CD14-positive monocyte (primary cell): ENCODE results near the gene MYH10. TPM values are rescaled to one million over a fixed set of nuclear protein-coding genes. Genes with fewer than 3 reads are reported as not detected.

Source experiments
- DNase-seq, 3 donors: peaks; one replicate each; pipeline ENCODE4 v3.0.0-alpha.2; 2011 to 2022
- H2AFZ ChIP-seq: 2 replicates; pipeline ENCODE4 v1.6.0; 2012; ENCODE audit warnings: mild to moderate bottlenecking, low read depth, low read length, inconsistent platforms; ENCODE audit not compliant: insufficient read depth, poor library complexity, severe bottlenecking
- H3K27ac ChIP-seq, 2 donors: 1 replicate in 1 of 2; 2 replicates in 1 of 2; pipeline ENCODE4 v1.5.1; 2012 to 2013; ENCODE audit warnings: low read length in 2 of 2, control low read depth in 1 of 2, inconsistent platforms in 1 of 2, low read depth in 1 of 2, mild to moderate bottlenecking in 1 of 2
- H3K27me3 ChIP-seq, 2 donors: one replicate each; pipeline versions ENCODE4 v1.6.0 to v1.6.1; 2011 to 2013; ENCODE audit warnings: low read length in 2 of 2; ENCODE audit not compliant: control insufficient read depth in 2 of 2, insufficient read depth in 2 of 2
- H3K36me3 ChIP-seq, 2 donors: replicated peaks in 1 of 2; 1 replicate in 1 of 2; 2 replicates in 1 of 2; pipeline versions ENCODE4 v1.5.1 to v1.6.1; 2012 to 2013; ENCODE audit warnings: low read length in 2 of 2, control low read depth in 1 of 2, inconsistent platforms in 1 of 2, mild to moderate bottlenecking in 1 of 2; ENCODE audit not compliant: insufficient read depth in 2 of 2, control insufficient read depth in 1 of 2
- H3K4me1 ChIP-seq, 2 donors: 1 replicate in 1 of 2; 2 replicates in 1 of 2; pipeline versions ENCODE4 v1.5.1 to v1.6.1; 2012 to 2013; ENCODE audit warnings: low read length in 2 of 2, control low read depth in 1 of 2, inconsistent platforms in 1 of 2, mild to moderate bottlenecking in 1 of 2, moderate library complexity in 1 of 2; ENCODE audit not compliant: insufficient read depth in 2 of 2, control insufficient read depth in 1 of 2
- H3K4me2 ChIP-seq: replicated peaks from 2 replicates; pipeline ENCODE3; 2012; ENCODE audit warnings: low read length, moderate library complexity, mild to moderate bottlenecking; ENCODE audit not compliant: poor library complexity, severe bottlenecking; ENCODE audit errors: extremely low read depth
- H3K4me3 ChIP-seq, 3 experiments: fragments of 200-600 bp in 1 of 3; sonication (generic) in 1 of 3; replicated peaks in 1 of 3; 1 replicate in 2 of 3; 2 replicates in 1 of 3; pipeline ENCODE4 v1.5.1; 2011 to 2013; ENCODE audit warnings: low read length in 3 of 3, mild to moderate bottlenecking in 3 of 3, control low read depth in 2 of 3, low read depth in 2 of 3, inconsistent platforms in 1 of 3, moderate library complexity in 1 of 3
- H3K79me2 ChIP-seq: 2 replicates; pipeline ENCODE4 v1.6.0; 2012; ENCODE audit warnings: mild to moderate bottlenecking, control low read depth, inconsistent platforms, low read length, moderate library complexity; ENCODE audit not compliant: insufficient read depth
- H3K9ac ChIP-seq: 2 replicates; pipeline ENCODE4 v1.6.0; 2017; ENCODE audit warnings: low read length, mild to moderate bottlenecking; ENCODE audit not compliant: insufficient read depth, poor library complexity, severe bottlenecking
- H3K9me3 ChIP-seq, 2 donors: replicated peaks in 1 of 2; 1 replicate in 1 of 2; 2 replicates in 1 of 2; pipeline versions ENCODE4 v1.5.1 to v1.6.1; 2012 to 2013; ENCODE audit warnings: low read length in 2 of 2, control low read depth in 1 of 2; ENCODE audit not compliant: control insufficient read depth in 1 of 2, insufficient read depth in 1 of 2
- H4K20me1 ChIP-seq: 2 replicates; pipeline ENCODE4 v1.6.0; 2012; ENCODE audit warnings: mild to moderate bottlenecking, low read length, control low read depth, moderate library complexity; ENCODE audit not compliant: insufficient read depth
- H3K27ac Mint-ChIP-seq, 7 donors: one replicate each; pipeline ENCODE4 v1.8.0; 2020; ENCODE audit warnings: mild to moderate bottlenecking in 7 of 7, mixed read lengths in 7 of 7, moderate library complexity in 6 of 7, inconsistent platforms in 2 of 7
- H3K27me3 Mint-ChIP-seq, 3 donors: one replicate each; pipeline ENCODE4 v1.8.0; 2021 to 2022; ENCODE audit warnings: low read depth in 3 of 3, mild to moderate bottlenecking in 3 of 3, mixed read lengths in 3 of 3, moderate library complexity in 3 of 3, inconsistent platforms in 1 of 3
- H3K36me3 Mint-ChIP-seq, 2 donors: one replicate each; pipeline ENCODE4 v1.8.0; 2020; ENCODE audit warnings: mixed read lengths in 2 of 2, inconsistent platforms in 1 of 2, mild to moderate bottlenecking in 1 of 2
- H3K4me1 Mint-ChIP-seq: one replicate; pipeline ENCODE4 v1.8.0; 2020; ENCODE audit warnings: mild to moderate bottlenecking, mixed read lengths
- H3K4me3 Mint-ChIP-seq, 2 donors: one replicate each; pipeline ENCODE4 v1.8.0; 2020; ENCODE audit warnings: mild to moderate bottlenecking in 2 of 2, mixed read lengths in 2 of 2, moderate library complexity in 1 of 2
- H3K9me3 Mint-ChIP-seq, 7 donors: one replicate each; pipeline ENCODE4 v1.8.0; 2020 to 2022; ENCODE audit warnings: mixed read lengths in 7 of 7, mild to moderate bottlenecking in 6 of 7, moderate library complexity in 6 of 7, inconsistent platforms in 2 of 7
- WGBS: methylation state at CpG from one replicate; pipeline ENCODE4 v1.1.5; 2013; ENCODE audit warnings: missing lambda C conversion rate; ENCODE audit not compliant: insufficient coverage; 5-methylcytosine and 5-hydroxymethylcytosine counted together
- intact Hi-C, 2 donors: fragments of 100-400 bp; cut with micrococcal nuclease; formaldehyde crosslinking; loops; one replicate each; pipeline versions ENCODE4 v1.15.0 to v1.15.1; 2023
- polyA plus RNA-seq, 3 donors: library from polyadenylated mRNA; depleted of rRNA in 1 of 3; unstranded in 2 of 3; stranded (reverse) in 1 of 3; fragments of 300-500 nt in 2 of 3; fragments of >200 nt in 1 of 3; fragmentation: Illumina TruSeq in 2 of 3; gene quantifications; 1 replicate in 2 of 3; 2 replicates in 1 of 3; pipeline ENCODE4 v1.2.3, GENCODE V29; 2012 to 2021
- TF ChIP-seq, protein P1 (sequence below): fragments of 200-600 bp; IDR thresholded peaks from one replicate; pipeline ENCODE4 v1.8.0; 2022; ENCODE audit warnings: antibody characterized with exemption, mild to moderate bottlenecking

The MYH10 gene
- polyA plus RNA-seq, 3 donors = 0.42 to 0.65 TPM; not detected in 1

DNA sequence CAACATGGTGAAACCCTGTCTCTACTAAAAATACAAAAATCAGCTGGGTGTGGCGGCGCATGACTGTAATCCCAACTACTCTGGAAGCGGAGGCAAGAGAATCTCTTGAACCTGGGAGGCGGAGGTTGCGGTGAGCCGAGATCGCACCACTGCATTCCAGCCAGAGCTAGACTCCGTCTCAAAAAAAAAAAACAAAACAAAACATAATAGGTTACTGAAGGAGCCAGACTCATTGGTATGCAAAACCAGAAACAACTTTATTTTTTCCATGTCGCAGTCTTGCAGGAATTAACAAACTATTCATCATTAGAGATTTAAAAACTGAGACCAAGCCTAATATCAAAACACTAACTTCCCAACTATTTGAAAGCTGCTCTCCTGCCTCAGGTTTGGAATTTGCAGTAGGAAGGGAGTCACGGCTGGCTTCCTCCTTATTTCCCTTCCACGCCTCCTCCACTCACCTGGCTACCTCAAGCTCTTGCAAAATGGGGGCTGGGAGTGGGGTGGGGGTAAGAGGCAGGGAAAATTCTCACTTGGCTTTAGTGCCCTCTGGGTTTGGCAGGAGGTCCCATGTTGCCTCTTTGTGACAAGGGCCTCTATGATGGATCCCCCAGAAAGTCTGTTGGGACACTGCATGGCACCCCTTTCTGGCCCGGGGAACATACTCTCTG is 34.1 kb upstream of the MYH10 start:
- Mint-ChIP-seq H3K4me1 (no peaks in the 10 kb centered on the region), H3K27ac (no peak overlapping the region), H3K9me3 (peaks cover 0 to 9% (median 7%) of the 10 kb centered on the region in 7 donors), H3K27me3 (peaks cover 7 to 12% (median 7%) of the 10 kb centered on the region in 3 donors), H3K36me3 (no peaks in the 10 kb centered on the region), H3K4me3 (no peak overlapping the region)
- Histone ChIP-seq H4K20me1 (no peaks in the 10 kb centered on the region), H3K4me3 (no peak overlapping the region), H3K27me3 (no peaks in the 10 kb centered on the region), H3K36me3 (no peaks in the 10 kb centered on the region), H3K4me1 (no peaks in the 10 kb centered on the region), H3K9ac (no peak overlapping the region), H3K27ac (no peak overlapping the region), H3K4me2 (no peak overlapping the region), H3K9me3 (no peaks in the 10 kb centered on the region), H2AFZ (no peak overlapping the region), H3K79me2 (no peaks in the 10 kb centered on the region)
- intact Hi-C loops = no loop called here
- 95% methylated on average over 4 of the region's 12 CpGs for WGBS
- no peak for DNase-seq
- TF ChIP-seq, protein P1, sequence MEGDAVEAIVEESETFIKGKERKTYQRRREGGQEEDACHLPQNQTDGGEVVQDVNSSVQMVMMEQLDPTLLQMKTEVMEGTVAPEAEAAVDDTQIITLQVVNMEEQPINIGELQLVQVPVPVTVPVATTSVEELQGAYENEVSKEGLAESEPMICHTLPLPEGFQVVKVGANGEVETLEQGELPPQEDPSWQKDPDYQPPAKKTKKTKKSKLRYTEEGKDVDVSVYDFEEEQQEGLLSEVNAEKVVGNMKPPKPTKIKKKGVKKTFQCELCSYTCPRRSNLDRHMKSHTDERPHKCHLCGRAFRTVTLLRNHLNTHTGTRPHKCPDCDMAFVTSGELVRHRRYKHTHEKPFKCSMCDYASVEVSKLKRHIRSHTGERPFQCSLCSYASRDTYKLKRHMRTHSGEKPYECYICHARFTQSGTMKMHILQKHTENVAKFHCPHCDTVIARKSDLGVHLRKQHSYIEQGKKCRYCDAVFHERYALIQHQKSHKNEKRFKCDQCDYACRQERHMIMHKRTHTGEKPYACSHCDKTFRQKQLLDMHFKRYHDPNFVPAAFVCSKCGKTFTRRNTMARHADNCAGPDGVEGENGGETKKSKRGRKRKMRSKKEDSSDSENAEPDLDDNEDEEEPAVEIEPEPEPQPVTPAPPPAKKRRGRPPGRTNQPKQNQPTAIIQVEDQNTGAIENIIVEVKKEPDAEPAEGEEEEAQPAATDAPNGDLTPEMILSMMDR = no peak

GRCh38 chr17:8662973-8663372 is 32.4 kb upstream of the MYH10 start:
- Histone ChIP-seq H3K4me3 (no peak overlapping the region), H3K9me3 (no peaks in the 10 kb centered on the region), H3K4me1 (no peaks in the 10 kb centered on the region), H3K9ac (no peak overlapping the region), H3K27ac (no peak overlapping the region), H2AFZ (no peak overlapping the region), H3K27me3 (no peaks in the 10 kb centered on the region), H3K4me2 (no peak overlapping the region), H3K79me2 (no peaks in the 10 kb centered on the region), H4K20me1 (no peaks in the 10 kb centered on the region), H3K36me3 (no peaks in the 10 kb centered on the region)
- H3K36me3 Mint-ChIP-seq = no peaks in the 10 kb centered on the region
- DNase-seq = no peak
- intact Hi-C loops = no loop called here
- H3K27ac Mint-ChIP-seq = no peak overlapping the region
- H3K27me3 Mint-ChIP-seq = peaks cover 7 to 15% (median 10%) of the 10 kb centered on the region in 3 donors
- H3K9me3 Mint-ChIP-seq = peaks cover 2 to 14% (median 7%) of the 10 kb centered on the region in 7 donors
- TF ChIP-seq, protein P1 = no peak
- 94% methylated on average over 5 of the region's 5 CpGs for WGBS
- H3K4me1 Mint-ChIP-seq = no peaks in the 10 kb centered on the region
- H3K4me3 Mint-ChIP-seq = no peak overlapping the region
